Endodermal cell (in vitro differentiated cells): ENCODE results near the gene DNAJC17. TPM values are rescaled to one million over a fixed set of nuclear protein-coding genes. Genes with fewer than 3 reads are reported as not detected.

Experiments
- DNase-seq: peaks from one replicate; pipeline ENCODE4 v3.0.0-alpha.2; 2017
- H3K27ac ChIP-seq: 2 replicates; pipeline ENCODE4 v1.5.1; 2013; ENCODE audit warnings: mild to moderate bottlenecking, low read depth, low read length, moderate library complexity
- H3K27me3 ChIP-seq: 2 replicates; pipeline ENCODE4 v1.6.1; 2013; ENCODE audit warnings: mild to moderate bottlenecking, low read length, moderate library complexity; ENCODE audit not compliant: insufficient read depth, control insufficient read depth, poor library complexity, severe bottlenecking
- H3K36me3 ChIP-seq: 2 replicates; pipeline ENCODE4 v1.7.0; 2013; ENCODE audit warnings: mild to moderate bottlenecking, low read length, moderate library complexity; ENCODE audit not compliant: control insufficient read depth, insufficient read depth
- H3K4me1 ChIP-seq: one replicate; pipeline ENCODE4 v1.7.0; 2013; ENCODE audit warnings: low read length; ENCODE audit not compliant: control insufficient read depth, insufficient read depth
- H3K4me3 ChIP-seq: 2 replicates; pipeline ENCODE4 v1.5.1; 2013; ENCODE audit warnings: mild to moderate bottlenecking, low read length, moderate library complexity
- H3K9ac ChIP-seq: 2 replicates; pipeline ENCODE4 v1.6.1; 2013; ENCODE audit warnings: mild to moderate bottlenecking, low read length, moderate library complexity; ENCODE audit not compliant: poor library complexity, severe bottlenecking; ENCODE audit errors: extremely low read depth
- H3K9me3 ChIP-seq: 2 replicates; pipeline ENCODE4 v1.6.1; 2013; ENCODE audit warnings: mild to moderate bottlenecking, low read length, moderate library complexity; ENCODE audit not compliant: control insufficient read depth
- H3K27ac Mint-ChIP-seq: 2 replicates; pipeline ENCODE4 v1.8.0; 2020; ENCODE audit warnings: mixed read lengths
- H3K27me3 Mint-ChIP-seq: 2 replicates; pipeline ENCODE4 v1.8.0; 2021; ENCODE audit warnings: mild to moderate bottlenecking, mixed read lengths; ENCODE audit not compliant: insufficient read depth
- H3K36me3 Mint-ChIP-seq: 2 replicates; pipeline ENCODE4 v1.8.0; 2020; ENCODE audit warnings: low read depth, mixed read lengths
- H3K4me1 Mint-ChIP-seq: 2 replicates; pipeline ENCODE4 v1.8.0; 2020; ENCODE audit warnings: mixed read lengths
- H3K4me3 Mint-ChIP-seq: 2 replicates; pipeline ENCODE4 v1.8.0; 2020; ENCODE audit warnings: mild to moderate bottlenecking, moderate library complexity, mixed read lengths
- H3K9me3 Mint-ChIP-seq: 2 replicates; pipeline ENCODE4 v1.8.0; 2020; ENCODE audit warnings: mild to moderate bottlenecking, mixed read lengths
- WGBS, 2 experiments: methylation state at CpG; one replicate each; pipeline versions ENCODE4 v1.1.5 to v1.1.7; 2013; ENCODE audit warnings: missing lambda C conversion rate in 2 of 2, mixed read lengths in 1 of 2; ENCODE audit not compliant: insufficient coverage in 1 of 2, insufficient read length in 1 of 2; 5-methylcytosine and 5-hydroxymethylcytosine counted together
- total RNA-seq, 2 donors: library from RNA; stranded (reverse); fragmentation: NEBNext Ultra II Directional in 1 of 2; extraction: Animal tissue kit (Norgen Biotek cat#: 25700) in 1 of 2; gene quantifications; 2 replicates in 1 of 2; 3 replicates in 1 of 2; pipeline ENCODE4 v1.2.1, GENCODE V29; 2021
- TF ChIP-seq, protein P1 (sequence below): fragments of 200-600 bp; sonication (generic); conservative IDR thresholded peaks from 2 replicates; pipeline ENCODE4 v1.5.0; 2021; ENCODE audit warnings: antibody characterized with exemption, mild to moderate bottlenecking

DNAJC17 gene
- total RNA-seq, 2 donors from 2014 or later: 34.0 to 41.0 TPM

DNA sequence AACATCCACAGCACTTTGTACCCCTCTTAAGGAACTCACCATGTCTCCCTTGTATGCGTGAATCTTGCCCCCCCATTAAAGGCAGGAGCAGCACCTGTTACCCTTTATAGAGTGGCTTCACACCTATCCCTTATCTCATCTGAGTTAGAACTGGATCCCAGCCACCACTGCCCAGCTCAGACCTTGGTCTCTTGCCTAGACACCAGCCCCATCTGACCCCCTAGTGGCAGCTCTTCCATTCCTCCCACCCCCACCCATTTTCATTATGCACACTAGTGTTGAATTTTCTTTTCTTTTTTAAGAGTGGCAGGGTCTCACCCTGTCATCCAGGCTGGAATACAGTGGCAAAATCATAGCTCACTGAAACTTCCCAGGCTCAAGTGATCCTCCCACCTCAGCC, 3.6 kb downstream of the DNAJC17 start:
- Mint-ChIP-seq H3K27ac (no peak overlapping the region), H3K4me3 (no peak overlapping the region), H3K36me3 (peaks cover 19% of the 10 kb centered on the region), H3K9me3 (no peaks in the 10 kb centered on the region), H3K4me1 (peaks cover 23% of the 10 kb centered on the region), H3K27me3 (no peaks in the 10 kb centered on the region)
- no peak for DNase-seq
- Histone ChIP-seq H3K4me1 (no peaks in the 10 kb centered on the region), H3K36me3 (no peaks in the 10 kb centered on the region), H3K27me3 (no peaks in the 10 kb centered on the region), H3K4me3 (no peak overlapping the region), H3K27ac (no peak overlapping the region), H3K9ac (no peak overlapping the region), H3K9me3 (no peaks in the 10 kb centered on the region)
- 97 to 100% methylated on average over 1 of the region's 1 CpG for WGBS, 2 experiments
- TF ChIP-seq, protein P1, sequence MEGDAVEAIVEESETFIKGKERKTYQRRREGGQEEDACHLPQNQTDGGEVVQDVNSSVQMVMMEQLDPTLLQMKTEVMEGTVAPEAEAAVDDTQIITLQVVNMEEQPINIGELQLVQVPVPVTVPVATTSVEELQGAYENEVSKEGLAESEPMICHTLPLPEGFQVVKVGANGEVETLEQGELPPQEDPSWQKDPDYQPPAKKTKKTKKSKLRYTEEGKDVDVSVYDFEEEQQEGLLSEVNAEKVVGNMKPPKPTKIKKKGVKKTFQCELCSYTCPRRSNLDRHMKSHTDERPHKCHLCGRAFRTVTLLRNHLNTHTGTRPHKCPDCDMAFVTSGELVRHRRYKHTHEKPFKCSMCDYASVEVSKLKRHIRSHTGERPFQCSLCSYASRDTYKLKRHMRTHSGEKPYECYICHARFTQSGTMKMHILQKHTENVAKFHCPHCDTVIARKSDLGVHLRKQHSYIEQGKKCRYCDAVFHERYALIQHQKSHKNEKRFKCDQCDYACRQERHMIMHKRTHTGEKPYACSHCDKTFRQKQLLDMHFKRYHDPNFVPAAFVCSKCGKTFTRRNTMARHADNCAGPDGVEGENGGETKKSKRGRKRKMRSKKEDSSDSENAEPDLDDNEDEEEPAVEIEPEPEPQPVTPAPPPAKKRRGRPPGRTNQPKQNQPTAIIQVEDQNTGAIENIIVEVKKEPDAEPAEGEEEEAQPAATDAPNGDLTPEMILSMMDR: peak; percentile 41

DNA sequence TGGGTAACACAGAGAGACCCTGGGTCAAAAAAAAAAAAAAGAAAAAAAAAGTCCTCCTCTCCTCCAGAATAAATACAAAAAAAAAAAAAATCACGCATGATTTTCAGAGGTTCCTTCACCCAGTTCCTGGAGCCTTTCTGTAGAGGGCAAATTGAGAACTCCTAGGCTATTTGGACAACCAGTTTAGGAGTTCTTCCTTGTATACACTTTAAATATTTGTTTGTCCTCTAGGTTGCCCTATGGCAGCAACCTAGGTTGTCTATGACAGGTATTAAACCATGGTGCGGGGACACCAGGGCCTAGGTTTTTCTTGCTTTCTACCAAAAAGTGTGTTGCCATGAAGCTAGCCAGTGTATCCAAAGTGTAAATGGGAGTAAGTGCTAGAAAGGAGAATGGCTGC, 4.2 kb downstream of the DNAJC17 start:
- Histone ChIP-seq H3K27ac (no peak overlapping the region), H3K9ac (no peak overlapping the region), H3K4me3 (no peak overlapping the region), H3K9me3 (no peaks in the 10 kb centered on the region), H3K4me1 (no peaks in the 10 kb centered on the region), H3K27me3 (no peaks in the 10 kb centered on the region), H3K36me3 (no peaks in the 10 kb centered on the region)
- peaks cover 19% of the 10 kb centered on the region for H3K36me3 Mint-ChIP-seq
- 80 to 99% methylated on average over 1 to 2 of the region's 2 CpGs for WGBS, 2 experiments
- no peaks in the 10 kb centered on the region for H3K9me3 Mint-ChIP-seq
- H3K27ac Mint-ChIP-seq: no peak overlapping the region
- TF ChIP-seq, protein P1: no peak
- no peak for DNase-seq
- no peaks in the 10 kb centered on the region for H3K27me3 Mint-ChIP-seq
- no peak overlapping the region for H3K4me3 Mint-ChIP-seq
- H3K4me1 Mint-ChIP-seq: peaks cover 28% of the 10 kb centered on the region

DNA sequence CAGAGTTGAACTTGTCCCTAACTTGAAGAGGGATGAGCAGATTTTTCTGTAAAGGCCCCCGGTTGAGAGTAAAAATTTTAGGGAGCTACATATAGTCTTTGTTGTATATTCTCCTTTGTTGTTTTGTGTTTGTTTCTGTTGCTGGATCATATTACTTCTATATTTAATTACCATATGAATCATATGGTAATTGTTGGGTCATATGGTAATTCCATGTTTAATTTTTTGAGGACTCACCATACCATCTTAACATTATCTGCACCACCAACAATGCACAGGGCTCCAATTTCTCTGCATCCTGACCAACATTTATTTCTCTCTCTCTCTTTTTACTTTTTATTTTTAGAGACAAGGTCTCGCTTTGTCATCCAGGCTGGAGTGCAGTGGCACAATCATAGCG, 7.8 kb downstream of the DNAJC17 start:
- Mint-ChIP-seq H3K9me3 (no peaks in the 10 kb centered on the region), H3K27me3 (no peaks in the 10 kb centered on the region), H3K27ac (peak overlapping the region; percentile 59), H3K36me3 (peaks cover 21% of the 10 kb centered on the region), H3K4me3 (peak overlapping the region; percentile 30), H3K4me1 (peaks cover 30% of the 10 kb centered on the region)
- no peak for DNase-seq
- Histone ChIP-seq H3K4me1 (no peaks in the 10 kb centered on the region), H3K9ac (no peak overlapping the region), H3K4me3 (no peak overlapping the region), H3K27me3 (no peaks in the 10 kb centered on the region), H3K9me3 (no peaks in the 10 kb centered on the region), H3K27ac (no peak overlapping the region), H3K36me3 (no peaks in the 10 kb centered on the region)
- TF ChIP-seq, protein P1: no peak
- 84 to 100% methylated on average over 1 to 3 of the region's 3 CpGs for WGBS, 2 experiments
